Lung (tissue), 12 donors: ENCODE data around the gene CNPY3. TPM values are rescaled to one million over a fixed set of nuclear protein-coding genes. Genes with fewer than 3 reads are reported as not detected.

ENCODE experiments used
- ATAC-seq: fragments of 200-7000 bp; cut with Tn5 transposase; one replicate; pipeline ENCODE4 v1.9.1; 2020; ENCODE audit warnings: moderate number of reproducible peaks; ENCODE audit not compliant: insufficient read depth, low FRiP score
- DNase-seq, 3 donors: peaks; one replicate each; pipeline ENCODE4 v3.0.0-alpha.2; 2013 to 2017
- H3K27ac ChIP-seq, 2 donors: one replicate each; pipeline ENCODE4 v1.5.1; 2013; ENCODE audit warnings: mild to moderate bottlenecking in 2 of 2, moderate library complexity in 2 of 2, control low read depth in 1 of 2, inconsistent platforms in 1 of 2, low read depth in 1 of 2, low read length in 1 of 2
- H3K27me3 ChIP-seq, 3 donors: one replicate each; pipeline ENCODE4 v1.5.1; 2013; ENCODE audit warnings: low read length in 2 of 3; ENCODE audit not compliant: control insufficient read depth in 3 of 3, insufficient read depth in 3 of 3
- H3K36me3 ChIP-seq, 4 donors: one replicate each; pipeline ENCODE4 v1.5.1; 2013; ENCODE audit warnings: low read length in 4 of 4, mild to moderate bottlenecking in 1 of 4, moderate library complexity in 1 of 4; ENCODE audit not compliant: control insufficient read depth in 4 of 4, insufficient read depth in 4 of 4
- H3K4me1 ChIP-seq, 5 donors: one replicate each; pipeline ENCODE4 v1.5.1; 2013; ENCODE audit warnings: low read length in 5 of 5, mild to moderate bottlenecking in 2 of 5, moderate library complexity in 1 of 5; ENCODE audit not compliant: control insufficient read depth in 5 of 5, insufficient read depth in 5 of 5
- H3K4me3 ChIP-seq: one replicate; pipeline ENCODE4 v1.5.1; 2013; ENCODE audit warnings: mild to moderate bottlenecking, control low read depth, moderate library complexity
- H3K9ac ChIP-seq, 2 donors: one replicate each; pipeline ENCODE4 v1.5.1; 2013; ENCODE audit warnings: low read length in 2 of 2, control low read depth in 1 of 2; ENCODE audit not compliant: insufficient read depth in 1 of 2
- H3K9me3 ChIP-seq, 4 donors: one replicate each; pipeline ENCODE4 v1.5.1; 2013; ENCODE audit warnings: low read length in 3 of 4, mild to moderate bottlenecking in 1 of 4, moderate library complexity in 1 of 4; ENCODE audit not compliant: control insufficient read depth in 4 of 4, insufficient read depth in 3 of 4
- CTCF ChIP-seq: IDR thresholded peaks from 2 replicates; pipeline ENCODE4 v1.5.1; 2012; ENCODE audit warnings: mild to moderate bottlenecking; ENCODE audit errors: control extremely low read depth, extremely low read depth
- WGBS, 2 donors: extraction: QIAGEN DNeasy Blood & Tissue Kit; methylation state at CpG; one replicate each; pipeline ENCODE4 v1.1.7; 2013; 5-methylcytosine and 5-hydroxymethylcytosine counted together
- polyA plus RNA-seq, 2 donors: library from polyadenylated mRNA; stranded (reverse); fragments of 200-250 nt; gene quantifications; one replicate each; pipeline ENCODE4 v1.2.1, GENCODE V29; 2013
- total RNA-seq, 2 donors: library from RNA; depleted of rRNA in 1 of 2; stranded (reverse); fragments of >200 nt in 1 of 2; gene quantifications; one replicate each; pipeline ENCODE4 v1.2.1, GENCODE V29; 2014 to 2021
- donor health status: control.
- donor health status: control.
- donor health status: Bipolar disorder and iron deficiency.
- donor health status: healthy.
- donor health status: DM: yes; HTN: yes; CAD: no.

Gene CNPY3
- total and polyA plus RNA-seq, 4 donors = 36.0 to 90.5 (median 56.2) TPM

DNA sequence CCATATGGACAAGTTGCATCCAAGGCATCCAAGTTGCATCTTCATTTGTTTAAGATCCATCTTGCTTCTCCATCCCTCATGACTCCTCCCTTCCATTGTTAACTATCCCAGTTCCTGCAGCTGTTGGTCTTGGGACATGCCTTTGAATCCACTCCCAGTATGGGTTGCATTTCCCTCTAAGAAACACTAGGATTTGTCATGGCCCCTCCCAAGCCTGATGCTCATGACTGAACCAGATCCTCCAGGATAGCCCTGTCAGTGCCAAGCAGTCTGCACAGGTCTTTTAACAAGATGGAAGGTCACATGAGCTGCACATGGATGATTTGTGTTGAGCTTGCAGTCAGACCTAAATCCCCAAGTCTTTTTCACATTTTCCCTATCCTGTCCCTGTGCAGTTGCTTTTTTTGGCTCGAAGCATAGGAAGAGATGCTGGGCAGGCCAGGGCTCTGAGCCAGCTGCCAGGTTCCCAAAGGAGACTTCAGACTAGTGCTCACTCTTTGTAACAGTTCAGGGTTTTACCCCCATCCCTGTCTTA is 59.3 kb downstream of the CNPY3 start:
- H3K9me3 ChIP-seq = no peaks in the 10 kb centered on the region
- WGBS, 2 donors = 63 to 92% methylated on average over 1 of the region's 1 CpG
- no peak overlapping the region for H3K4me3 ChIP-seq
- no peaks in the 10 kb centered on the region for H3K27me3 ChIP-seq
- TF ChIP-seq CTCF = no peak
- peak overlapping the region in 1 of 2 donors; percentile 8 for H3K27ac ChIP-seq
- H3K9ac ChIP-seq = no peak overlapping the region
- no peak for DNase-seq
- peaks cover 3 to 26% (median 11%) of the 10 kb centered on the region in 4 donors for H3K36me3 ChIP-seq
- no peak for ATAC-seq
- peaks cover 0 to 35% (median 22%) of the 10 kb centered on the region in 5 donors for H3K4me1 ChIP-seq

Other genes with a start within 250 kb of the CNPY3 start
- gene PRPH2, start 206.9 kb upstream of the CNPY3 start, total RNA-seq = 1 to 10 TPM; 1.7 to 2.6 TPM
- under 1 TPM; 0.31 to 0.62 TPM for gene PRPH2, start 206.9 kb upstream of the CNPY3 start, polyA plus RNA-seq
- gene TBCC, start 183.4 kb upstream of the CNPY3 start, total RNA-seq = 10 to 100 TPM; 22.1 to 22.2 TPM
- gene TBCC, start 183.4 kb upstream of the CNPY3 start, polyA plus RNA-seq = 10 to 100 TPM; 21.6 to 38.0 TPM
- gene BICRAL, start 147.4 kb upstream of the CNPY3 start, total RNA-seq = 10 to 100 TPM; 14.6 to 18.6 TPM
- 1 to 10 TPM; 2.8 to 6.8 TPM for gene BICRAL, start 147.4 kb upstream of the CNPY3 start, polyA plus RNA-seq
- gene RPL7L1, start 49.9 kb upstream of the CNPY3 start, total RNA-seq = 10 to 100 TPM; 66.1 to 98.7 TPM
- gene RPL7L1, start 49.9 kb upstream of the CNPY3 start, polyA plus RNA-seq = 10 to 100 TPM; 39.3 to 57.6 TPM
- gene PTCRA, start 13.4 kb upstream of the CNPY3 start, total RNA-seq = 1 to 10 TPM in 1 of 2 donors, under 1 TPM in 1; 0.37 to 3.4 TPM
- 1 to 10 TPM; 4.6 to 5.5 TPM for gene PTCRA, start 13.4 kb upstream of the CNPY3 start, polyA plus RNA-seq
- gene GNMT, start 31.3 kb downstream of the CNPY3 start, total RNA-seq = 1 to 10 TPM; 1.0 to 3.0 TPM
- gene GNMT, start 31.3 kb downstream of the CNPY3 start, polyA plus RNA-seq = 1 to 10 TPM; 1.3 to 4.5 TPM
- gene PEX6, start 49.7 kb downstream of the CNPY3 start, total RNA-seq = 10 to 100 TPM; 17.9 to 22.9 TPM
- gene PEX6, start 49.7 kb downstream of the CNPY3 start, polyA plus RNA-seq = 1 to 10 TPM; 8.8 to 9.6 TPM
- 10 to 100 TPM; 24.1 to 26.8 TPM for gene PPP2R5D, start 55.1 kb downstream of the CNPY3 start, total RNA-seq
- gene PPP2R5D, start 55.1 kb downstream of the CNPY3 start, polyA plus RNA-seq = 10 to 100 TPM; 19.0 to 19.8 TPM
- 10 to 100 TPM; 32.5 to 47.2 TPM for gene MEA1, start 84.5 kb downstream of the CNPY3 start, total RNA-seq
- 100 to 1,000 TPM in 1 of 2 donors, 10 to 100 TPM in 1; 63.2 to 113 TPM for gene MEA1, start 84.5 kb downstream of the CNPY3 start, polyA plus RNA-seq
- 10 to 100 TPM; 46.3 to 56.4 TPM for gene KLHDC3, start 84.8 kb downstream of the CNPY3 start, total RNA-seq
- gene KLHDC3, start 84.8 kb downstream of the CNPY3 start, polyA plus RNA-seq = 10 to 100 TPM; 52.7 to 74.4 TPM
- 10 to 100 TPM; 31.1 to 49.9 TPM for gene RRP36, start 92.1 kb downstream of the CNPY3 start, total RNA-seq
- gene RRP36, start 92.1 kb downstream of the CNPY3 start, polyA plus RNA-seq = 10 to 100 TPM; 30.5 to 44.3 TPM
- gene CUL7, start 124.4 kb downstream of the CNPY3 start, total RNA-seq = 10 to 100 TPM; 21.4 to 23.6 TPM
- gene CUL7, start 124.4 kb downstream of the CNPY3 start, polyA plus RNA-seq = 1 to 10 TPM; 8.2 to 8.9 TPM
- 10 to 100 TPM; 11.5 to 44.5 TPM for gene MRPL2, start 130.0 kb downstream of the CNPY3 start, total RNA-seq
- 10 to 100 TPM; 47.8 to 84.0 TPM for gene MRPL2, start 130.0 kb downstream of the CNPY3 start, polyA plus RNA-seq
- gene KLC4, start 130.2 kb downstream of the CNPY3 start, total RNA-seq = 10 to 100 TPM; 29.8 to 36.0 TPM
- gene KLC4, start 130.2 kb downstream of the CNPY3 start, polyA plus RNA-seq = 10 to 100 TPM; 16.1 to 23.1 TPM
- 100 to 1,000 TPM in 1 of 2 donors, 10 to 100 TPM in 1; 90.8 to 173 TPM for gene PTK7, start 146.8 kb downstream of the CNPY3 start, total RNA-seq
- 10 to 100 TPM; 37.4 to 77.6 TPM for gene PTK7, start 146.8 kb downstream of the CNPY3 start, polyA plus RNA-seq
- gene SRF, start 241.8 kb downstream of the CNPY3 start, total RNA-seq = 10 to 100 TPM; 12.7 to 42.0 TPM
- 10 to 100 TPM; 17.9 to 40.2 TPM for gene SRF, start 241.8 kb downstream of the CNPY3 start, polyA plus RNA-seq